DND-41 (cell line): ENCODE data around the gene RNASE4.

Experiments
- EZH2 ChIP-seq: IDR thresholded peaks from 3 replicates; pipeline ENCODE4 v1.6.1; 2012; ENCODE audit warnings: borderline replicate concordance, low read depth, mild to moderate bottlenecking, moderate library complexity, low read length, inconsistent platforms; ENCODE audit not compliant: severe bottlenecking
- TF ChIP-seq, protein P1 (sequence below): IDR thresholded peaks from 2 replicates; pipeline ENCODE4 v1.5.1; 2012; ENCODE audit warnings: borderline replicate concordance, low read length, moderate library complexity, mild to moderate bottlenecking; ENCODE audit not compliant: poor library complexity, severe bottlenecking; ENCODE audit errors: extremely low read depth

GRCh38 chr14:20680843-20681347, 3.5 kb upstream of the RNASE4 start:
- no peak for TF ChIP-seq EZH2
- TF ChIP-seq, protein P1, sequence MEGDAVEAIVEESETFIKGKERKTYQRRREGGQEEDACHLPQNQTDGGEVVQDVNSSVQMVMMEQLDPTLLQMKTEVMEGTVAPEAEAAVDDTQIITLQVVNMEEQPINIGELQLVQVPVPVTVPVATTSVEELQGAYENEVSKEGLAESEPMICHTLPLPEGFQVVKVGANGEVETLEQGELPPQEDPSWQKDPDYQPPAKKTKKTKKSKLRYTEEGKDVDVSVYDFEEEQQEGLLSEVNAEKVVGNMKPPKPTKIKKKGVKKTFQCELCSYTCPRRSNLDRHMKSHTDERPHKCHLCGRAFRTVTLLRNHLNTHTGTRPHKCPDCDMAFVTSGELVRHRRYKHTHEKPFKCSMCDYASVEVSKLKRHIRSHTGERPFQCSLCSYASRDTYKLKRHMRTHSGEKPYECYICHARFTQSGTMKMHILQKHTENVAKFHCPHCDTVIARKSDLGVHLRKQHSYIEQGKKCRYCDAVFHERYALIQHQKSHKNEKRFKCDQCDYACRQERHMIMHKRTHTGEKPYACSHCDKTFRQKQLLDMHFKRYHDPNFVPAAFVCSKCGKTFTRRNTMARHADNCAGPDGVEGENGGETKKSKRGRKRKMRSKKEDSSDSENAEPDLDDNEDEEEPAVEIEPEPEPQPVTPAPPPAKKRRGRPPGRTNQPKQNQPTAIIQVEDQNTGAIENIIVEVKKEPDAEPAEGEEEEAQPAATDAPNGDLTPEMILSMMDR: no peak
